HG02970 (cell line): ENCODE measurements around the gene C11orf52.
A peak's percentile ranks its signal among the peaks of the same experiment; 100 is the strongest.

ENCODE experiments used
- ATAC-seq: cut with Tn5 transposase; IDR thresholded peaks from one replicate; pipeline ENCODE4 v1.9.1; 2021; ENCODE audit warnings: mild to moderate bottlenecking, moderate library complexity, moderate number of reproducible peaks; ENCODE audit not compliant: unreplicated experiment, low FRiP score

Gene C11orf52

GRCh38 chr11:111937461-111937769, 18.7 kb downstream of the C11orf52 start:
- ATAC-seq = no peak

DNA sequence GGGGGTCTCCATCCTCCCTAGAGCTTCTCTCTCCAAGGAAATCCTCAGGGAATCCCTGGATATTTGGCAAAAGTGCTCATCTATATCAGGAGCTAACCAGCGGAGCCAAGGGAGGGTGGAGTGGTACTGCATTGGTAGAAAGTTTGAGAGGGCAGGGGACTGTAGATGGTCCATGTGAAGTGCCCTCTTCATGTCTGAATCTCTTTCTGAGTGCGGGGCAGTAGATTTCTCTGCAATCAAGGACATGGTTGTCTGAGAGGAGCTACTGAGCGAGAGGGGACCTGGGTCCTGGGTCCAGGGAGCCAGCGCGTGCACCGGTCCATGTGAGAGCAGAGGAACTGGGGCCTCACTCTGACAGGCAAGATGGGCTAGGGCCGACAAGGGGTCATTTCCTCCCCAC, 19.1 kb downstream of the C11orf52 start:
- no peak for ATAC-seq

DNA sequence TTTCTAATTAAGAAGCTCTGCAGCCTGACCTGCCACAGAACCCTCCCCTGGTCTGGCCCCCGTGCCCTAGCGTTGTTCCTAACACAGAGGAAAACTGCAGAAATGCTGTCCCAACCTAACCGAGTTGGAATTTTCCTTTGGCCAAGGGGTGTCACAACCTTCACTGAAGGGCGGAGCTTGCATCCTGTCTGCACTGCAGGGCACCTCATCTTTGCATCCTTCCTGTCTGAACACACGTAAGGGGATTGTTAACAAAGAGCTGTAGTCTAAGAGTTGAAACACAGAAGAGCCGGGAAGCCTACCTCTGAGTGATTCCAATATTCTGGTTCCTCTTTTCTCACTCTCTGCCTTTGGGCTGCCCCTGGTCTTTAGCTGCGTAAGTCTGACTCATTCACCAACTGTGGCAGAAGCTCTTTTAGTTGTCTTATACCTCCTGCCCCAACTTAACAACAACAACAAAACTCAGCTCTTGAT, 20.0 kb downstream of the C11orf52 start:
- ATAC-seq = peak; percentile 70

DNA sequence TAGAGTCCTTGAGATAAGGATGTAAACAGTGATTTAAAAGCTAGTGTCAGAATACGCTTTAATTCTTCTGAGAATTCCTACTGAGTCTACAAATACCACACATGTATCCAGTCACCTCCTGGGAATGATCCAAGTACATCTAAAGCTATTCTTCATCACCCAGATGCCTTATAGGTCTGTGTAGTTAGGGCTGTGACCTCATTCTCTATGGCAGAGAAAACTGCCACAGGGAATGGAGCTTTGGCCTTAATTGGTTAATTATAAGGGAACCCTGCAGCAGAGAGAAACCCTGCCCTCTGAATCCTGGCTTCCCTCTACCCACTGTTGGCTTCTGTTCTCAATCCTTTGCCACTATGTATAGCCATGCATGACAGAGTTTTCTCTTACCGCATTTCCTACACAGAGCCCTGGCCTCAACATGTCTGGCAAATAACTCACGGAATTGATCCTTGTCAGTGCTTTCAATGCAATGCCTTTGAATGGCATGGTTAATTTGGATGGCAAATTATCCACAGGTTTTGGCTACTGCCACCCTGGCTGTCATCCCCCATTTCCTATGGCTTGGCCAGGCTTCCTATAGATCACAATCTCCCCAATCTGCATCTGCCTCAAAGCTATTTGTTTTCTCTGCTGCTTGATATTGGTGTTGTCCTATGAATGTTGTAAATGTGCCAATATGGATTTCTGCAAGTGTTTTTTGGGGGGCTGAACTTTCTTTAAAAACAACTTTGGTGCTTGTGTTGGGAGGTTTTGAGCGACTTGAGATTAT, 21.3 kb downstream of the C11orf52 start:
- no peak for ATAC-seq

GRCh38 chr11:111941963-111942362, 23.2 kb downstream of the C11orf52 start:
- no peak for ATAC-seq

DNA sequence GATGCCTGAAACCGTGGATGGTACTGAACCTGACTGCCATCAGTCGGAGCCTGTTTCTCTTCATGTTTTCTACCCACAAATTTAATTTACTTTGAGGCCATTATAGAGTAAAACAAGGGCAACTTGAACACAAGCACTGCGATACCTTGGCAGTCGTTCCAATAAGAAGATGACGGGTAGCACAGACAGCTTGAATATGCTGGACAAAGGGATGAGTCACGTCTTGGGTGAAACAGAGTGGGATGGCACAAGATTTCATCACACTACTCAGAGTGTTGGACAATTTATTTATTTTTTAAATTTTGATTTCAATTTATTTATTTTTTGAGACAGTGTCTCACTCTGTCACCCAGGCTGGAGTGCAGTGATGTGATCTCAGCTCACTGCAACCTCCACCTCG, 24.1 kb downstream of the C11orf52 start:
- no peak for ATAC-seq

DNA sequence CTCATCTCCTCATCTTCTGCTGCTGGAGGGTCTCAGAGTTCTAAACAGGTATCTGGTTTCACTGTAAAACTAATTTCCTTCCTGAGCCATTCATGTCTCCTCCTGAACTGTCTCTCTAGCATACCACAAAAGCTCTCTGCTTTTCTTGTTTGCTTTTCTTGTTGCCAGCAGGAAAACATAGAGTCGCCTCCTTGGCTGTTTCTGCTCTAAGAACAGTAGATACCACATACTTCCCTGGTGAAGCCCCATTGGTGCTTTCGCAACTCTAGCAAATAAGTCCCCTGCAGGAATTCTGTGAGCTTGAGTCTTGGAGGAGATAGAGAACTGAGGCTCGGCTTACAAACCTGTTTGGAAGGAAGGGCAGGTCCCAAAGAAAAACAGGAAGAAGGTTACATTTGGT, 25.4 kb downstream of the C11orf52 start:
- no peak for ATAC-seq

DNA sequence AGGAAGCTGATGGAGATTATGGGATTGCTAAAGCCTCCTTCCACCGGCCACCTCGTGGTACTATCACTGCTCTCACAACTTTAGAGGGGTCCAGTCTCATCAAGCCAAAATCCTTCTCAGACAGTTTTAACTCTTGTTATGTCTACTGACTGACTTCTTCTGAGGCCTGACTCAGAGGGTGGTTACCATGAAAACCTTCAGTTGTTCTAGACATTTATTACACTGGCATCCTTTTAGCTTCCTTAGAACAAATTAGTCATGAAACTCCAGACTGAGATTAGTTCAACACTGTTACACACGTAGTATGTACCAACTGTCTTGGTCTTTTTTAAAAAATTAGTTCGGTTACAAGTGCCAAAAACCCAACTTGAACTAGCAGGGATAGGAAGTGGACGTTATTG, 25.9 kb downstream of the C11orf52 start:
- ATAC-seq = no peak

DNA sequence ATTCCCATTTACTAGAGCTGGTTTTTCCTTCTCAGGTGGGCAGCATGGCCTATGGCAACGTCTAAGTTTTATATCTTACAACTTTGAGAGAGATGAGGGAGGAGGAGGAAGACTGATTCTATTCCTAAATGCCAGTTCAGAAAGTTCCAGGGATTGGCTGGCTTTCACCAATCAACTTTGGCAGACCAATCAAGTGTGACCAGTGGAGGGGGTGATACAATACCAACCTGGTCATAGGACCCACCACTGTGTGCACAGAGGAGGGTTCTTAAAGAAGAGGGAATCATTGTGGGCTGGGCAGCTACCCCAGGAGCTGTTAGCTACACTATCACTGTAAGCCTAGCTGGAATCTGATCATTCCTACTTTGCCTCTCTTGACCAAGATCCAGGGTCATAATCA, 26.5 kb downstream of the C11orf52 start:
- ATAC-seq = no peak

DNA sequence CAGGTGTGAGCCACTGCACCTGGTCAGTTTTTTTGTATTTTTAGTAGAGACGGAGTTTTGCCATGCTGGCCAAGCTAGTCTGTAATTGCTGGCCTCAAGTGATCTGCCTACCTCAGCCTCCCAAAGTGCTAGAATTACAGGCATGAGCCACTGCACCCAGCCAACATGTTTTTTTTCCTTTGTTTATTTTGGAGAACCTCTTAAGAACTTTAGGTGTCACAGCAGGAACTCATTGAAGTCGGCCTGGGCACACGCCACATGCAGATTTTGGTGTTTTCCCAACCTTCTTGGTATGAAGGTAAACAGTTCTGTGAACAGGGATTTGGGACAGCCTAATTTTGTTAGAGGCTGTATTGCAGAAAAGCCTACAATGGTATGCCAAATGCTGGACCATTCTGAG, 27.8 kb downstream of the C11orf52 start:
- ATAC-seq = no peak

DNA sequence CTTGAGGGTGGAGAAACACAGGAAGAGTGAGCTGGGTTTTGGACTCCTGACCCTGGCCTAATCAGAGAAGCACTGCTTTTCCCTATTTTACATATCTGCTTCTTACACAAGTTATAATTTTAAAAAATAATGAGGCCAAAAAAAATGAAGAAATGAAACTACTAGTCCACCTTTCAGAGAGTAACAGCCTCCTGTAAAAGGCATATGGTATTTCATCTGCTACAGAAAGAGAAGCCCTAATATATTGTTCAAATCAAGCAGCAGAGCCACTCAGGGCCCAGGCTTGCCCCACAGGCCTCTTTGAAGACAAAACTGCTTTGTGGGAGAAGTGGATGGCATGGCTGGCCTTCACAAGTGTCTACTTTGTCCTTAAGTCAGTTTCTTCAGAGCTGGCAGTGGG, 28.4 kb downstream of the C11orf52 start:
- no peak for ATAC-seq

DNA sequence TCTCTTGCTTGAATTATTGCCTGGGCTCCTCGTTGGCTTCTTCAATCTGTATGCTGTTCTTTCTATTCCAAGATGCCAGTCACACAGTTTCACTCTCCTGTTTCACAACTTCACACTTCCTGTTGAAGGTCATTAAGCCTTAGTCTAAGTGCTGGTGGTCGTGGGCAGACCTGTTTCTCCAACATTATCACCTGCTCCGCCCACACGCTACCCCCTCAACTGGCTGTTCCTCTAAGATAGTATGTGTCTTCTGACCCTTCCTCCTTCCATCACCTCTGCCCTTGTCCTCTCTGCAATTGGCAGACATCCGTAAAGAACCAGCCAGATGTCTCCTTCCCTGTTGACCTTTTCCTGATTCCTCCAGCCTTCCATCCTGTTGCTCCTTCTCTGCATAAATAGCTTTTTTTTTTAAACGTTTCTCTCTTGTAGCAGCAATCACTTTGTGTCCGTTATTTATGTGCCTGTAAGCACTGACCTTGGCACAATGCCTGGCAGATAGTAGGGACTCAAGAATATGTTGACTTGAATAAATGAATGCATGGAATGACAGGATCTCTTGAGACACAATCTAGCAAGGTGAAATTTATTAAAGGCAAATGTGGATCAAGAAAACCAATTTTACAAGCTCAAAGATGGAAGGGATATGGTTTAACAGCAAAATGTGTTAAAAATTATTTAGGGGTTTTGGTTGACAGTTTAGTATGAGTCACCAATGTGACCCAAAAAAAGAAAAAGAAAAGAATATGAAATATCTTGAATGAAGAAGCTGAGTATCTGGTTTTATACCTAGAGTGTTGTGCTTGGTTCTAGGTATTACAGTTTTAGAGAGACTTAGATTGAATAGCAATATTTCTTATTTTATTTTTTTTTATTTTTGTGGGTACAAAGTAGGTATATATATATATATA, 31.1 kb downstream of the C11orf52 start:
- no peak for ATAC-seq

- no peak for ATAC-seq
These were observed 32.9 kb downstream of the C11orf52 start for GRCh38 chr11:111951565-111951964.

DNA sequence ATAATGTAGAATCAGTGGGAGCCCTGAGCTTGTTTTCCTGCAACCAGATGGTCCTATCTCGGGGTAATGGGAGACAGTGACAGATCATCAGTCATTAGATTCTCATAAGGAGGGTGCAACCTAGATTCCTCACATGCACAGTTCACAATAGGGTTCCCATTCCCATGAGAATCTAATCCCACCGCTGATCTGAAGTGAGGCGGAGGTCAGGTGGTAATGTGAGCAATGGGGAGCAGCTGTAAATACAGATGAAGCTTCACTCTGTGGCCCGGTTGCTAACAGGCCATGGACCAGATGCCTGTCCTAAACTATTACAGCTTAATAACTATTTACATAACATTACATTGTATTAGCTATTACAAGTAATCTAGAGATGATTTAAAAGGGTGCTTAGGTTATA, 35.4 kb downstream of the C11orf52 start:
- no peak for ATAC-seq

DNA sequence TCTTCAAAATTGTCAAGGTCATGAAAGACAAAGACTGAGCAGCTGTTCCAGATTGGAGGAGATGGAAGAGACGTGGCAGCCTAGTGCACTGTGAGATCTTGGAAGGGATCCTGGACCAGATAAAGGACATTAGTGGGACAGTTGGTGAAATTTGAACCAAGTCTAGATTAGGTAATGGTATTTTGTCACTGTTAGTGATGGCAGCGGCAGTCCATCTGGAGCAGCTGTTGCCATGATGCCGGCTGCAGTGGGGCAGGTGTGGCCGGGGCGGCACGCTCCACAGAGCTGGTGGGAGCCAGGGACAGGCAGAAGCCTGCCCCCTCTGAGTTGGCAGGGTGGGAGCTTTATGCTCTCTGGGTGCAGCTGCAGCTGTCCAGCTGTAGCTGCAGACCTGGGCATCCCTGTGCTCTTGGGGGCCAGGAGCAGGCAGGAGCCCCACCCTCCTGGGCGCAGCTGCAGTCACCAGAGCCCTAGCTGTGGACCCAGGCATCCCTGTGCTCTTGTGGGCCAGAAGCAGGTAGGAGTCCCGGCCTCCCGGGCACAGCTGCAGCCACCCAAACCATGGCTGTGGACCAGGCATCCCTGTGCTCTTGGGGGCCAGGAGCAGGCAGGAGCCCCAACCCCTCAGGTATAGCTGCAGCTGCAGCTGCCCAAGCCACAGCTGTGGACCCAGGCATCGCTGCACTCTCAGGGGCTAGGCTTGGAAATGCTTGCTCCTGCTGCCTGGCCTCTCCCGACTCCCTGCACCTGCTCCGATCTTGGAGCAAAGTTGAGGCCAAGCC, 39.1 kb downstream of the C11orf52 start:
- ATAC-seq = no peak

DNA sequence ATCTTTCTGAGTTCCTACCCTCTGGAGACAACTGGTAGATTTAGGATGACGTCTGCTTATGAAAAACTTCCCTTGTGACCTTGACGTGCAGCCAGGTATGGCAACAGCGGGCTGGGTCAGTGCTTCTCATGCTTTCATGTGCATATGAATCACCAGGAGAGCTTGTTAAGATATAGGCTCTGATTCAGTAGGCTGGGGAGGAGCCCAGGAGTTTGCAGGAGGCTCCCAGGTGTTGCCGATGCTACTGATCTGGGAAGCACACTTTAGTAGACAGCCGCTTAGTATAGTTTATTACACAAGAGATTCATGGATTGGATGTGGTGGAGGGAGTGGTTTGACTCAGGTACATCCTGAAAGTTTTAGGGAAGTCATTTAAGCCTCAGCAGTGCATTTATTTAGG, 42.2 kb downstream of the C11orf52 start:
- ATAC-seq = no peak

- ATAC-seq = no peak
These were observed 42.9 kb downstream of the C11orf52 start for GRCh38 chr11:111961389-111962300.

DNA sequence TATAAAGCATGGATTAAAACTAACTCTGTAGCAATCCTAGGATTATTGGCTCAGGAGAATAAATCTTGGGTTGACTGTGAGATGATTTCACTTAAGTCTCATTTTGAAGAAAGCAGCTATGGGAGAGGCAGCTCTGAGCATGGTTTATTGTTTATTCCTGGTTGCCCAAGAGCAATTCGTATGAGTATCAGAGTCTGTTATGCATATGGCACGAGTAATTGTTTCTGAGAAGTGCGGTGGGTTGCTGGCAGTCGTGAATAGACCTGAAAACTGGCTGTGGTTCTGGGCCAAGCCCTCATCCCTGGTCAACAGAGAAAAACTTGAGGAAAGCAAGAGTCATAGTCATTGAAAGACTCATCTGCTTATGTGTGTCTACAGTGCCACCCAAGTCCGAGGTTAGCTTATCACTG, 45.2 kb downstream of the C11orf52 start:
- ATAC-seq = no peak

DNA sequence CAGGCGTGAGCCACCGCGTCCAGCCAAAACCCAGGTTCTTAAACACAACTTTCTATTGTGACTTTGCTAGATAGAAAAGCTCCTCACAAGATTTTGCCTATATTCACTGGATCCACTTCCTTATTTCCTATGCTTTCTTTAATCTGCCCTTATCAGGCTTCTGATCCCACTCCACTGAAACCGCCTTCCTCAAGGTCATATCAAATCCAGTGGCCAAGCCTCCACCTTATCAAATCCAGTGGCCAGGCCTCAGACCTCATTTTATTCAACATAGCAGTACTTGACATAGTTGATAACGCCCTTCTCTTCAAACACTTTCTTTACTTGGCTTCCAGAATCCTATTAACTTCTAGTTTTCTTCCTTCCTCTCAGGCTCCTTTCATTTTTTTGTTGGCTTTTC, 48.0 kb downstream of the C11orf52 start:
- no peak for ATAC-seq

- no peak for ATAC-seq
These were observed 48.9 kb downstream of the C11orf52 start for GRCh38 chr11:111967649-111968048.
